GM18858 (cell line): Measurements from ENCODE around the gene PLEK.
"Not testable (repeated sequence)": the region's sequence is repeated elsewhere in the genome, so short reads cannot be mapped to it uniquely, and the experiment has no call there.

ENCODE experiments used
- ATAC-seq: cut with Tn5 transposase; IDR thresholded peaks from one replicate; pipeline ENCODE4 v1.9.1; 2021; ENCODE audit not compliant: unreplicated experiment

Gene PLEK

GRCh38 chr2:68352651-68353391 is 12.3 kb upstream of the PLEK start:
- ATAC-seq = no peak

- no peak for ATAC-seq
Observed at GRCh38 chr2:68356599-68357239, 8.4 kb upstream of the PLEK start.

GRCh38 chr2:68357605-68358337 is 7.3 kb upstream of the PLEK start:
- peak; percentile 57 for ATAC-seq

- ATAC-seq = no peak
Observed at GRCh38 chr2:68359889-68360288, 5.2 kb upstream of the PLEK start.

DNA sequence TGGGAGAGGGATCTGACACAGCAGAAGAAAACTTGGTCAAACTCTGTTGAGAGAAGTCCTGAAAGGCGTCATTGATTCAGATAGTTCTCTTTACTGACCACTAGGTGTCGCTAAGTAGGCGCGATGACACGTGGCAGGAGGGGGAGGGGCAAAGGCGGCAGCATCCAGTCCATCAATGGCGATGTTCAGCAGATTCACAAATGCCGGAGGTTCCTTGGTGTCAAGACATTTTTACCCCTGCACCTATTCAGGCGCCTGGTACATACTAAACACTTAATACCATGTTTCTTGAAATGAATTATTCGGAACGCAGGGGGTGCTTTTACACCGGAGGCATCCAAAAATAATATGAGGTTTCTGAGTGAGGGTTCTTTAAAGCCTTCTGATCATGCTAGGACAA is 3.0 kb upstream of the PLEK start:
- peak; percentile 32 for ATAC-seq

- ATAC-seq = no peak
Observed at GRCh38 chr2:68362749-68363148, 2.3 kb upstream of the PLEK start.

GRCh38 chr2:68363721-68364120 is 1.4 kb upstream of the PLEK start:
- no peak for ATAC-seq

DNA sequence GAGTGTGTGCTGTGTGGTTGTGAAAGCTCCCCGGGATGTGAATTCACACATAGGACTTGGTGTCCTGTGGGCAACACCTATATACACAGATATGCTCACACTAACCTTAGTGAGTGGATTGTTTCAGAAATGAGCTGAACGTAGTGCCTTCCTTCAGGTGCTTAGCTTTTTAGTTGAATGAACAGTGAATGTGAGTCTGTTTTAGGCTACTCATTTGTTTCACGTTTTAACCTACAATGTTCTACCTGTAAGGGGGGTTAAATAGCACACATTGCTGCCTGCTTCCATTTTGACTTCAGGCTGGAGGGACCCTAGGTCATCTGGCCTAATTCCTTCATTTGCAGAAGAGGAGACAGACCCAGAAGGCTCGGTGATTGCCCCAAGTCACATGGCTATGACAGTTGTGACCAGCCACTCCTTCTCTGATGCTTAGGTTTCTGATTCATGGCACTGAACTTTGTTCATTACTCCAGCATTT is 1.0 kb downstream of the PLEK start:
- no peak for ATAC-seq

DNA sequence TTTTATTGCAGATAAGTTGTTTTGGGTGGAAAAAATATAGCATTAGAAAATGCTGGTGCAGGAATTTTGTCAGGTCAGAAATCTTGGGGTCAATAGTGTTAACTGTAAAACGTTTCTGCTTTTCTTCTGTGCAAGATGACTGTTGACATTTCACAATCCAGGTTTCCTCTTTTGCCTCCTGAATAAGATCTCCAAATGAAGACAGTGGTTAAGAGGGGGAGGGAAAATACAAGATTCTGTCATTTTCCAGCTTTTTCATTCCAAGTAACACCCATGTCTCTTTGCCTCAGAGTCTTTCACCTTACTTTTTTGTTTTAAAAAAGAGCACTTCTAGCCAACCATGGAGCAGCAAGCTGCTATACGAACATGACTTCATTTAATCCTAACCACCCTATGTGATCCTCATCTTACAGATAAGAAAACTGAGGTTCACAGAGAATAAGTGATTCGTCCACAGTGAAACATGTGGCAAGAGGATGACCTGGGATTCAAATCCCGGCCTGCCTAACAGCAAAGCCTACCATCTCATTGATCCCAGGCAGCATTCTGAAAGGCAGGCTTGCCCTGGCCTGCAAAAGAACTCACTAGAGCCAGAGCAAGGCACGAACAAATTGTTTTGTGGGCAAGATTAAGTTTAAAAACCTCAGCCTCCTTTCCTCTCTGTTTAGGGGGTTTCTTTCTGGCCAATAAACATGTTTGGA is 3.0 kb downstream of the PLEK start:
- ATAC-seq = no peak

- no peak for ATAC-seq
Observed at GRCh38 chr2:68368654-68369336, 3.7 kb downstream of the PLEK start.

GRCh38 chr2:68369337-68369734 is 4.3 kb downstream of the PLEK start:
- no peak for ATAC-seq

DNA sequence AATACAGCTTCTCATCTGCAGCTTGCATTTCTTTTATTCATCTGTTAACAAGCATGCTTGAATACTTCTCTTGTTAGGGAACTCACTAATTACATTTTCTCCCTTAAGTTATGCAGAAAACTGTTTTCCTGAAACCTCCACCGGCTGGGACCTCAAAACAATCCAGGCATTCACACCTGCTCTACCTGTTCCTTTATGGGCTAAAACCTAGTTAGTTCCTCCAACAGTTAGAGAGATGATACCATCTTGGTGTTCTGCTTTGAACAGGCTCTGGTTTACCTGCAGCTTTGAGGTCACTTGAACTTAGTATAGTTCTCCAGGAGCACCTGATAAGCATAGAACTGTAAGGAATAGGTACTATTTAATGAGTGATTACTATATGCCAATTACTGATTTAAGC is 6.1 kb downstream of the PLEK start:
- no peak for ATAC-seq

DNA sequence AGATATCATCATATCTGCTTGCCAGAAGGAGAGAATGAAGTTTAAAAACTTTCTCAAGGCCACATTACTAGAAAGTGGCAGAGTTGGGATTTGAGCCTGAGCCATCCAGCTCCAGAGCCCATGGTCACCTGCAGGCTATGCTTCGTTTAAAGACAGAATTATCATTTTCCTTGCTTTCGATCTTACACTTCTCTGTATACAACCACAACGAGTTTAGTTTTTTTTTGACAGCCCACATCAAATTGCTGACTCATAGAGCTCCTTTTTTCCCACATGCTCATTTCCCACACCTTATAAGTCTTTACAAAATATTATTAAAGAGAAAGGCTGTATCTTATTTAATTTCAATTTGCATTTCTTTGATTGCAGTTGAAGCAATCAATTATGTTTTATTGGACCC is 6.5 kb downstream of the PLEK start:
- ATAC-seq = no peak

GRCh38 chr2:68372485-68372884 is 7.4 kb downstream of the PLEK start:
- ATAC-seq = no peak

DNA sequence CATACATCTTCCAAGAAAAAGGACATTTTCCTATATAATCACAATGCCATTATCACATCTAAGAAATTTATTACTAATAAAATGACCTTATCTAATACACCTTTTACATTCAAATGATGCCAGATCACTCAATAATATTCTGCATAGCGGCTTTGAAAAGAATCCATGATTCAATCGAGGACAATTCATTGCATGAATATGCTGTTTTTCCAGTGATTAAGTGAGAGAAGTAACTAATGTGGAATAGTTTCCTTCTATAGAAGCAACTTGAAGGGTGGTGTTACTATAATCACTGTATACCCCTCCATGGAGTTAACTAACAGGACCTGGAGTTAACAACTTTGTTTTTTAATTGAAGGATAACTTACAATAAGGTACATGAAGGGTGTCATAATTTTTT is 9.1 kb downstream of the PLEK start:
- no peak for ATAC-seq

DNA sequence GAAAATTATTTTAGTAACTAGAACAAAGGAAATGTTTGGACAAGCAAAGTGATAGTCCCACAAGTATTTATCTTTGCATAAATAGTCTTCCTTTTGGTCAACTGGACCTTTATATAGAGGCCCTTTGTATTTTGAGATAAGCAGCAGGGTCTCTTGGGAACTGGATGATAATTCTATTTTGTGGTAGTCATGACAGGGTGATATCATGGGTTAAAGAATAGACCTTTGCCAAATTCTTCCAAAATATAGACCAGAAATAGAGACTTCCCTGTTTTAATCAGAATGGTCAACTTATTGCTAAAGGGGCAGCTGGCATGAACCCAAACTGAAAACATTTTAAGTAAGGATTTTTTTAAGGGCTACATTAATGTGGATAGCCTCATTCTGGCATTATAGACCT is 10.5 kb downstream of the PLEK start:
- ATAC-seq = no peak

DNA sequence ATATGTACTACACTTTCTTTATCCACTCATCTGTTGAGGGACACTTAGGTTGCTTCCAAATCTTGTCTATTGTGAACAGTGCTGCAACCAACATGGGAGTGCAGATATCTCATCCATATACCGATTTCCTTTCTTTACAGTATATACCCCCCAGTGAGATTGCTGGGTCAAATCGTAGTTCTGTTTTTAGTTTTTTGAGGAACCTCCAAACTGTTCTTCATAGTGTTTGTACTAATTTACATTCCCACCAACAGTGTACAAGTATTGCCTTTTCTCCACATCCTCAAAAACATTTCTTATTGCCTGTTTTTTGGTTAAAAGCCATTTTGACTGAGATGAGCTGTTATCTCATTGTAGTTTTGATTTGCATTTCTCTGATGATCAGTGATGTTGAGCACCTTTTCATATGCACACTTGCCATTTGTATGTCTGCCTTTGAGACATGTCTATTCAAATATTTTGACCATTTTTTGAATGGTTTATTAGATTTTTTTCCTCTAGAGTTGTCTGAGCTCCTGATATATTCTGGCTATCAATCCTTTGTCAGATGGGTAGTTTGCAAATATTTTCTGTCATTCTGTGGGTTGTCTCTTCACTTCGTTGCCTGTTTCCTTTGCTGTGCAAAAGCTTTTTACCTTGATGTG is 12.2 kb downstream of the PLEK start:
- ATAC-seq = no peak

- not testable (repeated sequence) for ATAC-seq
Observed at GRCh38 chr2:68378779-68379178, 13.7 kb downstream of the PLEK start.

DNA sequence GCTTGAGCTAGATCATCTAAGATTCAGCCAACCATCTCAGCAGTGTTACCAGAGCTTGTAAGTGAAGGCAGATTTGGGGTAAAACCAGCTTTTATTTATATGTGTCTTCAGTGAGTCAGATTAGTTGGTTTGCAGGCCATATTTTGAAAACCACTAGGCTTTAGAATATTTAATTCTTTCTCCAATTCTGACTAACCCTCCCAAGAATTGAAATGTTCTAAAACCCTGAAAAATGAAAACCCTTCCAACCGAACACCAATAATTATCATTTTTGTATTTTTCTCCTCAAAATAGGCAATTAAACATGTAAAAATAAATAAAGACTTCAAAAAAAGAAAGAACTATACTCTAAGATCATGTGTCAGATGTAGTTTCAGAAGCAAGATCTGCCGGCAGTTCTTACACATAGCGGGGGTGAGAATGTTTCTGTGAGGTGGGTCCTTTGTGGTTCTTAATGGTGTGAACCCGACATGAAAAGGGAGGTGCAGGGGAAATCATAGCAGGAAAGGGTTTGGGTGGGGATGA is 14.2 kb downstream of the PLEK start:
- ATAC-seq = peak; percentile 48

- no peak for ATAC-seq
Observed at GRCh38 chr2:68383778-68384177, 18.7 kb downstream of the PLEK start.
